GM12872 (cell line): ENCODE results near the gene ZNF385C.

Experiments used
- TF ChIP-seq, protein P1 (sequence below): IDR thresholded peaks from 3 replicates; pipeline ENCODE4 v1.5.1; 2011; ENCODE audit warnings: low read depth, mild to moderate bottlenecking, low read length, moderate library complexity; ENCODE audit not compliant: insufficient read depth

The ZNF385C gene

DNA sequence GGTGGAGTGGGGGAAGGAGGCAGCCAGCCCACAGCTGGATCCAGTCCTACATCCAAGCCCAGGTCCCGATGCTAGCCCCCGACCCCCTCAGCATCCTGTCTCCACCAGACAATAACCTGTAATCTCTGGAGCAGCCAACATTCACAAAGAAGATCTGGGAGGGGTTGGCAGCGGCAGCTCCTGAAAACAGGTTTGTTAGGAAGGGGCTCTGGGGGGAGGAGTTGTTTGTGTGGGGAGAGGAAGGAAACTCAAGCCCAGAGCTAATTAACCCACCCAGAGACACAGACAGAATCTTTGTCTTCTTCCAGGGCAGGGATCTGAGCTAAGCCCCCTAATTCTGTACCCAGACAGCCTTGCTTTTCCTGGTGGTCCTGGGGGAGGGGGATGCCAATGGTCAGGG, 43.2 kb downstream of the ZNF385C start:
- TF ChIP-seq, protein P1, sequence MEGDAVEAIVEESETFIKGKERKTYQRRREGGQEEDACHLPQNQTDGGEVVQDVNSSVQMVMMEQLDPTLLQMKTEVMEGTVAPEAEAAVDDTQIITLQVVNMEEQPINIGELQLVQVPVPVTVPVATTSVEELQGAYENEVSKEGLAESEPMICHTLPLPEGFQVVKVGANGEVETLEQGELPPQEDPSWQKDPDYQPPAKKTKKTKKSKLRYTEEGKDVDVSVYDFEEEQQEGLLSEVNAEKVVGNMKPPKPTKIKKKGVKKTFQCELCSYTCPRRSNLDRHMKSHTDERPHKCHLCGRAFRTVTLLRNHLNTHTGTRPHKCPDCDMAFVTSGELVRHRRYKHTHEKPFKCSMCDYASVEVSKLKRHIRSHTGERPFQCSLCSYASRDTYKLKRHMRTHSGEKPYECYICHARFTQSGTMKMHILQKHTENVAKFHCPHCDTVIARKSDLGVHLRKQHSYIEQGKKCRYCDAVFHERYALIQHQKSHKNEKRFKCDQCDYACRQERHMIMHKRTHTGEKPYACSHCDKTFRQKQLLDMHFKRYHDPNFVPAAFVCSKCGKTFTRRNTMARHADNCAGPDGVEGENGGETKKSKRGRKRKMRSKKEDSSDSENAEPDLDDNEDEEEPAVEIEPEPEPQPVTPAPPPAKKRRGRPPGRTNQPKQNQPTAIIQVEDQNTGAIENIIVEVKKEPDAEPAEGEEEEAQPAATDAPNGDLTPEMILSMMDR, result no peak

DNA sequence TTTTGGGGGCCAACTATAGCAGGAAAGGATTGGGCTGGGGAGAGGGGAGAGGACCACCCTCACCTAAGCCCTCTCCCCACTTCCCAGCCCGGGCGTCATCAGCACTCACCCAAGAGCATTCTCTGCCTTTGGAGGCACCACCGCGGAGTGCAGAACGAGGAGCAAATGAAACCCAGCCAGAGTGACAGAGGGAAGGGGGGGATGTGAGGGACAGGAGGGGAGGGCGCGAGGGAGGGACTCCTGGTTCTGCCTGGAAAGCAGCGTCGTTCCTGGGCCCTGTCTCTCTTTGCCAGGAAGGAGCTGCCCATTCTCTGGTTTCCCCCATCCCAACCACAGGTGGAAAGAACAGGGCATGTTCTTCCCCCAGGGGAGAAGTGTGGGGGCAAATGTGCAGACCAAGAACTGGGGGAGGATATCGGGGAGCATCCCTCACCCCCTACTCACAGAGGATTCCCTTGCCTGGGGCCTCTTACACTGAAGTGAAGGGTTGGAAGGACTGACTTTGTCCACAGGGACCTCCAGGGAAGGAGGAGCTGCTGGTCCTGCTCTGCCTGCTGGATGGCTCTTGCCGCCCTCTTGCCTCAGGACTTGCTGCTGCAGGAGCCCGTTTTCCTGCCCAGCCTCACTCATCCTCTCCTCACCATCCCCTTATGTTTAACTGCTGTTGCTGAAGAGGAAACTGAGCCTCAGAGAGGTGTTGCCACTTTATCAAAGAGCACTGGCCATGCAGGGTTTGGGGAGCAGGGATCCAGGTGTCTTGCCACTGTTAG, 44.4 kb downstream of the ZNF385C start:
- TF ChIP-seq, protein P1, result no peak

DNA sequence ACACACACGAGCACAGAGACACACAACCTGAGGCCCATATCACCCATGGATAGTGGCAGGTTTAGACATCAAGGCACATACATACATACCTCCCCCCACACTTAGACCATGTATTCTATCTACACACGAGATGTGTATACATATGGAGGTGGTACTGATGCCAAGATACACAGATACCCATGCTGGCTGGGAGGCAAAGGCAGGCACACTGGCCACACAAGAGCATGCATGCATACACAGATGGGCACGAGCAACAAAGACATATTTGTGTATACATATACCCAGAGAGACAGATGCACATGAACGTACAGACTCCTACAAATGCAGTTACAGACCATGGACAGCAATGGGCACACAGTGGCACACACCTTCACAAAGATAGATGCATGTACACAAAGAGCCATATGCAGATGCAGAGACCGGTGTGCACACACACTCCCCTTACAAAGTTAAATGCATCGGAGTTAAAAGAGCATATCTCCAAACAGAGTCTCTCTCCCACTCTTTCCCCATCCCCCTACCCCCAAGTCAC, 45.9 kb downstream of the ZNF385C start:
- TF ChIP-seq, protein P1, result no peak

DNA sequence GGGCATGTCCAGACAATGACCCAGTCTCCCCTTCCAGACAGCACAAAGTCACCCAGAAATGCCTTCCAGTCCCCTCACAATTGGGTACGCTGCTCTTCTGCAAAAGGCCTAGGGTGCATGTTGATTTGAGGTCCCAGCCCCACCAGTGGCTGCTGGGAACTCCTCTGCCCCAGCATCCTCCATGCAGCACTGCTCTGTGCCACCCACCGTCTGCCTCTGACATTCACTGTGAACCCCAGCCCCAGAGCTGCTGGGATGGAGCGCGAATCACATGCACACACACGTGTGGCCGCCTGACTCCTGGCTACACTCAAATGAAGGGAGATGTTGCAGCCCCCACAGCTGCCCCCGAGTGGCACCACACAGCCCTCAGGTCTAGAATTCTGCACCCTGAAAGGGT, 46.6 kb downstream of the ZNF385C start:
- TF ChIP-seq, protein P1, result no peak

DNA sequence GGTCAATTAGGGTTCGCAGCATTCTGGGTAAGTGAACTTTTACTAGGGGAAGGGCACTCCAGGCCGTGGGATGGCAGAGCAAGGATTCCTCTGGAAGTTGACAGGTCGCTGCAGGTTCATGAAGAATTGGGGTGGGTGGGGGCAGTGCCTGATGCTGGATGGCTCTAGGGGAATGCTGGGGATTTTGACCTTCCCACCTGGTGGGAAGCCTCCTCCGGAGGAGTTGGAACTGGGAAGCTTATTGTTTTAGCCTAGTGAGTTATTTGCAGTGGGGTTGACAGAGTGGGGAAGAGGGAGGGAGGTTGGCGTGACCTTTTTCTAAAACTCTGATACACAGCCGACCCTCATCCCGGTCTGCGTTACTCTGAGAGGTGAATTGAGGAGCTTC, 47.3 kb downstream of the ZNF385C start:
- TF ChIP-seq, protein P1, result no peak

DNA sequence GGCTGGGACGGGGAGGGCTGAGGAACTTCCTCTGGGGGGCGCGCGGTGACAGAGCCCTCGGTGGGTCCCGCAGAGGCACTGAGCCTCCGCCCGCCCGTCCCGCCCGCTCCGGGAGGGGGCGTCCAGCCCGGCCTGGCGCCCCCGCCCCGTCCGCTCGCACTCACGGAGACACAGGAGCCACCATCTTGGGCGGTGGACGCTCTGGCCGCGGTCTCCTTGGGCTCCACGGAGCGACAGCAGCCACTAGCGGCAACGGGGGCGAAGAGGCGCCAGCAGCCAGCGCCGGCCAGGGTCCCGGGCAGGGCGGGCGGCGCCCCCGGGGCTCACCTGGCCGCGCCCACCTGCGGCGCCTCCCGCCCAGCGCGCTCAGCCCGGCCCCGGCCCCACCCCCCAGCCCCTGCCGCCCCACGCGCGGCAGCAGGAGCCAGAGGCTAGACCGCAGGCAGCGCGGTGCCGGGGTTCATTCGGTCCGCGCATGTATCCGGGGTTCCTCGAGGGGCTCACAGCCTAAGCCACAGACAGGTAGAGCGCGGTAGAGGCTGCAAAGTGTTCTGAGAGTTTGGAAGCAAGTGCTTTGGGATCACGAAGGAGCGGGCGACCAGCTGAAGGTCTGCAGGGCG, 47.8 kb downstream of the ZNF385C start, which contains the start of gene C17orf113:
Gene C17orf113, minus strand, starts transcription at position 209 of the 620 bp plus-strand sequence. CDS start 7,225 bp downstream, outside the sequence.
- TF ChIP-seq, protein P1, result peak; percentile 50; the same call in 2 of the 3 replicates

DNA sequence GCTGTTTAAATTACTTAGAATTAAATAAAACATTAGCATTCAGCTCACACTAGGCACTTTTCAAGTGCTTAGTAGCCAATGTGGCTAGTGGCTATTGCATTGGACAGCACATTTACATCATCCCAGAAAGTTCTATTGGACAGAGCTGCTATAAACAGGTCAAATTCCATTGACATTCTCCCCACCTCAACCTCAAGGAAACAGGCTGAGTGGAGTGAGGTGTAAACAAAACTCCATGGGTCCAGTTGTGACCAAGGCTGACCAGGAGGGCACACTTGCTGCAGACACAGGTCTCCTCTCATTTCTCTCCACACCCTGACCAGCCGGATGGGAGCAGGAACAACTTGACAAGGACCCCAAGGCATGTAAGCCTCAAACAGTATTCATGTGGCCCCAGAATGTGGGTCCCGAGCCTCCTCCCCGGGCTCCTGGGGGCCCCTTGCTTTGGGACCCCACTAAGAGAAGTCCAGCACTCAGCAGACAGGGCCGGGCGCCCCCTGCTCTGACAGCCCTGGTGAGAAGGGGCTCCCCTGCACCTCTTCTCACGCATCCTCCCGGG, 48.4 kb downstream of the ZNF385C start:
- TF ChIP-seq, protein P1, result no peak
